Glutamatergic neuron (in vitro differentiated cells): ENCODE results near the gene TNC. TPM values are rescaled to one million over a fixed set of nuclear protein-coding genes. Genes with fewer than 3 reads are reported as not detected.

Experiments used
- DNase-seq: peaks from one replicate; pipeline ENCODE4 v3.0.0; 2022
- H3K27ac Mint-ChIP-seq: one replicate; pipeline ENCODE4 v1.8.0; 2020; ENCODE audit warnings: mild to moderate bottlenecking, mixed read lengths, inconsistent platforms; ENCODE audit not compliant: unreplicated experiment
- H3K27me3 Mint-ChIP-seq: one replicate; pipeline ENCODE4 v1.8.0; 2020; ENCODE audit warnings: mild to moderate bottlenecking, moderate library complexity, mixed read lengths, inconsistent platforms; ENCODE audit not compliant: unreplicated experiment
- H3K36me3 Mint-ChIP-seq: one replicate; pipeline ENCODE4 v1.8.0; 2020; ENCODE audit warnings: mild to moderate bottlenecking, mixed read lengths, inconsistent platforms; ENCODE audit not compliant: unreplicated experiment
- H3K4me1 Mint-ChIP-seq: one replicate; pipeline ENCODE4 v1.8.0; 2020; ENCODE audit warnings: mild to moderate bottlenecking, low read depth, mixed read lengths, inconsistent platforms; ENCODE audit not compliant: unreplicated experiment
- H3K4me3 Mint-ChIP-seq: one replicate; pipeline ENCODE4 v1.8.0; 2020; ENCODE audit warnings: mild to moderate bottlenecking, mixed read lengths, inconsistent platforms; ENCODE audit not compliant: unreplicated experiment
- H3K9me3 Mint-ChIP-seq: one replicate; pipeline ENCODE4 v1.8.0; 2020; ENCODE audit warnings: mild to moderate bottlenecking, moderate library complexity, mixed read lengths, inconsistent platforms; ENCODE audit not compliant: unreplicated experiment
- total RNA-seq: library from RNA; stranded (reverse); fragmentation: NEBNext Ultra II Directional; extraction: Animal tissue kit (Norgen Biotek cat#: 25700); gene quantifications from one replicate; pipeline ENCODE4 v1.2.1, GENCODE V29; 2021; ENCODE audit not compliant: unreplicated experiment
- TF ChIP-seq, protein P1 (sequence below): fragments of 200-600 bp; sonication (generic); IDR thresholded peaks from one replicate; pipeline ENCODE4 v1.5.0; 2021; ENCODE audit not compliant: partially characterized antibody, unreplicated experiment

The TNC gene
- total RNA-seq, 1 donor from 2014 or later: 34.5 TPM

DNA sequence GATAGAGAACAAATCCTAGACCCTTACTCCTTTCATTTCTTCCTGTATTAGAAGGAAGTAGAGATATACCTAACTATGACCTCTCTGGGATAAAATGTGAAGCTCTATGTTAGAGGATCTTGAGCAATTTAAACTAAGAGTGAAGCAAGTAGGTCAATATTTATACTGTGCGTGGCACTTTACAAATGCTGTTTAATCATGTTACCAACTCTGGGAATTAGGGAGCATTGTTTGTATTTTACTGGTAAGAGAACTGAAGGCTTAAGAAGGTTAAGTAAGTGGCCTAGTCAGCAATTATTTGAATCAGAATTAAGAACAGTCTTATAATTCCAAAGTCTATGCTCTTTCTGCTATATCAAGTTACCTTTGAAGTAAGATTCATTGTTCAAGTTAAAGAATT lies 12.0 kb downstream of the TNC start:
- no peaks in the 10 kb centered on the region for H3K4me1 Mint-ChIP-seq
- no peaks in the 10 kb centered on the region for H3K27me3 Mint-ChIP-seq
- H3K36me3 Mint-ChIP-seq: no peaks in the 10 kb centered on the region
- TF ChIP-seq, protein P1, sequence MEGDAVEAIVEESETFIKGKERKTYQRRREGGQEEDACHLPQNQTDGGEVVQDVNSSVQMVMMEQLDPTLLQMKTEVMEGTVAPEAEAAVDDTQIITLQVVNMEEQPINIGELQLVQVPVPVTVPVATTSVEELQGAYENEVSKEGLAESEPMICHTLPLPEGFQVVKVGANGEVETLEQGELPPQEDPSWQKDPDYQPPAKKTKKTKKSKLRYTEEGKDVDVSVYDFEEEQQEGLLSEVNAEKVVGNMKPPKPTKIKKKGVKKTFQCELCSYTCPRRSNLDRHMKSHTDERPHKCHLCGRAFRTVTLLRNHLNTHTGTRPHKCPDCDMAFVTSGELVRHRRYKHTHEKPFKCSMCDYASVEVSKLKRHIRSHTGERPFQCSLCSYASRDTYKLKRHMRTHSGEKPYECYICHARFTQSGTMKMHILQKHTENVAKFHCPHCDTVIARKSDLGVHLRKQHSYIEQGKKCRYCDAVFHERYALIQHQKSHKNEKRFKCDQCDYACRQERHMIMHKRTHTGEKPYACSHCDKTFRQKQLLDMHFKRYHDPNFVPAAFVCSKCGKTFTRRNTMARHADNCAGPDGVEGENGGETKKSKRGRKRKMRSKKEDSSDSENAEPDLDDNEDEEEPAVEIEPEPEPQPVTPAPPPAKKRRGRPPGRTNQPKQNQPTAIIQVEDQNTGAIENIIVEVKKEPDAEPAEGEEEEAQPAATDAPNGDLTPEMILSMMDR: no peak
- no peak overlapping the region for H3K4me3 Mint-ChIP-seq
- H3K27ac Mint-ChIP-seq: no peak overlapping the region
- H3K9me3 Mint-ChIP-seq: no peaks in the 10 kb centered on the region
- DNase-seq: no peak

DNA sequence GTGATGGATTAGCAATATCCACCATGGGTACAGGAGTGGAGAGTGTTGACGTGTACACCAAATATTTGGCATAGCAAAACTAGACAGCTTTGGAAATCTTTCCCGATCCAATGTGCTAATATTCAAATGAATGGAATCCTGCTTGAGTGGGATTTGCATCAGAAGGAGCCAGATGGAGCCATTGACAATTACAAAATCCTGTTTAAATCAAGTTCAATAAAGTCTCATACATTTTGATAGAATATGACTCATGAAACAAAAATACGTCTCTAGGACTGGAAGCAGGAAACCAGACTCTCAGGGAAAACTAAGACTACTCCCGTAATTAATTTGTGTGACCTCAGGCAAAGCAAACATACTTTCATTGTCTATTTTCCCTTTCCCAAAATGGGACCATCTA lies 13.0 kb downstream of the TNC start:
- Mint-ChIP-seq H3K4me3 (no peak overlapping the region), H3K4me1 (no peaks in the 10 kb centered on the region), H3K27me3 (no peaks in the 10 kb centered on the region), H3K36me3 (no peaks in the 10 kb centered on the region), H3K9me3 (no peaks in the 10 kb centered on the region), H3K27ac (no peak overlapping the region)
- DNase-seq: no peak
- TF ChIP-seq, protein P1: no peak

DNA sequence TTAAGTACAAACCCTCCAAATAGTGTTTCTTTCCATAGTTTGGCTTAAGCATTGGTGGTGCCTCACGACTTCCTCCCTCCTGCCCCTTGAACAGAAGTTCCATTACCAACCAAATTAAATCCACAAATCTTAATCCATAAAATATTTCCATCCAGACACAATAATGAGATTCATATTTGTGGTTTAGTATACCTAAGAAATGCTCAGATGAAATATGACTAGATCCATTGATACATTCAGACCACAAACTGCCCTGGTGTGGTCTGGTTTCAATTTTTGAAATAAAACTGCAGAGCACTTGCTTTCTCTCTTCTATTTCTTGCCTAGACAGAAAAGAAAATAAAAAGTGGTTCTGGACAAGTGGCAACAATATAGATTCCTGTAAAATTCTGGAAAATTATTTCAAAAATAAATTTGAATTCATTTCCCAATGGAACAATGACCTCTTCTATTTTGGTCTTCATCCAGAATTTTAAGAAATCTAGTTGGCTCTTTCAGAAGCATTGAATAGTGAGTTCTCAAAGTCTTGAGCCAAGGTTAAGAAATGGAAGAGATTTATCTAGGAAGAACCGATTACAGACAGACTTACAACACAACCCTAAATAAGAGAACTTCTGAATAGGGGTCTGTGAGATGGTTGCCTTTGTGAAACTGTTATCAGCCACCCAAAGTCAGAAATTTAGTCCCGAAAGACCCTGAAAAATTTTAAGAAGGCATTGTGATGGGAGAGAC lies 14.0 kb downstream of the TNC start:
- DNase-seq: no peak
- TF ChIP-seq, protein P1: no peak
- Mint-ChIP-seq H3K36me3 (no peaks in the 10 kb centered on the region), H3K9me3 (no peaks in the 10 kb centered on the region), H3K4me1 (no peaks in the 10 kb centered on the region), H3K27ac (no peak overlapping the region), H3K4me3 (no peak overlapping the region), H3K27me3 (no peaks in the 10 kb centered on the region)

DNA sequence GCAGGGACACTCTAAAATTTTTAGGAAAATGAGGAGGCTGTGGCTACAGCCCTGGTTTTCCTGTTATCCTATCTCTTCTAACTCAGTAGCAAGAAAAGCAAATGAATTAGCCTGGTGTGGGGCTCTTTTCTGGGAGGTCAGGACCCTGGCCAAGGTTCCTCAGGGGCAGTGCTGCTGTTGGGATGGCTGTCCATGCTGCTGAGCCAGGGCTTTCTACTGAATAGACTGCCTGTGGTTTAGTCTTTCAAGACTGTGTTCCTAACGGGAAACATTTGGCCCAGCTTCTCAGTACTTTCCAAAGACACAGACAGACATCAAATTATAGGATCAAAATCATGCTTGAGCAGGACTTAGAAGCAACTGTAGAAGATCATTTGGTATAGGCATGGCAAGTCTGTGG lies 18.1 kb downstream of the TNC start:
- Mint-ChIP-seq H3K4me1 (no peaks in the 10 kb centered on the region), H3K27ac (no peak overlapping the region), H3K36me3 (no peaks in the 10 kb centered on the region), H3K27me3 (no peaks in the 10 kb centered on the region), H3K9me3 (no peaks in the 10 kb centered on the region), H3K4me3 (no peak overlapping the region)
- no peak for DNase-seq
- TF ChIP-seq, protein P1: no peak

DNA sequence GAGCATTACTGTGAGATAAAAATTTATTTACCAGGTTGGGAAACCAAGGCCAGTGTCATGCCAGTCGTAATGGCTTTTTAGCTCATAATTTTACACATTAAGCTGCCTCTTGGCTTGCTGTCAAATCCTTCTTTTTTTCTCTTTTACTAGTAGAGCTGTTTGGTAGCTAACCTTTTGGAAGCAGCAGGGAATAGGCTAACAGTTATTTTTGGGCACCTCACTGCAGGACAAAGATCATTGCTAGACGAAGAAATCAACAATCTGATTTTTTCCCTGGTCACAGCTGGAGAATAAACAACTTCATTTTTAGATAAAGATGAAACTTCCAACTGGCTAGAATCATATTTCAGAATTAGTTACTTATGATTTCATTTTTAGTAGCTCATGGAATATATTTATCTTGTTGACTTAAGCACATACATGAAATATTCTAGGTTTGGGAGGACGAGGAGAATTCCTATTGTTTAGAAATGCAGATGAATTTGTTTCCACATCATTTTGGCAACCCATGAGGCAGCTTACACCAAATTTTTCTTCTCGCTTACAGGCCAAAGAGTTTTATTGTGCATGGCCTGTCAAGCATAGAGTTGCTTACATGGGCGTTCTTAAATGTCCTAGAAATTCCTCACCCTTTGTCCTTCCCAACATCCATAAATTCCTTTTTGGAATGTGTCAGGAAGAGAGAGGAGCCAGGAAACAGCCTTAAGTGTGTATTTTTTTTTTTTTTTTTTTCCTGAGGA lies 19.6 kb downstream of the TNC start:
- no peak overlapping the region for H3K4me3 Mint-ChIP-seq
- no peak for DNase-seq
- H3K4me1 Mint-ChIP-seq: no peaks in the 10 kb centered on the region
- H3K36me3 Mint-ChIP-seq: no peaks in the 10 kb centered on the region
- TF ChIP-seq, protein P1: no peak
- no peaks in the 10 kb centered on the region for H3K27me3 Mint-ChIP-seq
- H3K27ac Mint-ChIP-seq: no peak overlapping the region
- H3K9me3 Mint-ChIP-seq: no peaks in the 10 kb centered on the region
